IPS-15b (cell line): ENCODE results near the gene C5orf22.
"Not testable (repeated sequence)": the region's sequence is repeated elsewhere in the genome, so short reads cannot be mapped to it uniquely, and the experiment has no call there.

Experiments
- H3K27me3 ChIP-seq: one replicate; pipeline ENCODE4 v1.6.1; 2013; ENCODE audit warnings: low read length; ENCODE audit not compliant: control insufficient read depth, insufficient read depth
- H3K36me3 ChIP-seq: one replicate; pipeline ENCODE4 v1.6.1; 2013; ENCODE audit warnings: low read length; ENCODE audit not compliant: control insufficient read depth, insufficient read depth
- H3K4me1 ChIP-seq: one replicate; pipeline ENCODE4 v1.6.1; 2013; ENCODE audit warnings: mild to moderate bottlenecking, low read length; ENCODE audit not compliant: control insufficient read depth, insufficient read depth
- H3K4me3 ChIP-seq: one replicate; pipeline ENCODE4 v1.5.1; 2013; ENCODE audit warnings: low read depth, low read length
- H3K9ac ChIP-seq: one replicate; pipeline ENCODE4 v1.6.1; 2013; ENCODE audit warnings: low read depth, mild to moderate bottlenecking, low read length
- H3K9me3 ChIP-seq: one replicate; pipeline ENCODE4 v1.6.1; 2013; ENCODE audit warnings: mild to moderate bottlenecking, low read length; ENCODE audit not compliant: control insufficient read depth, insufficient read depth

C5orf22 gene

GRCh38 chr5:31583129-31583528 lies 51.0 kb downstream of the C5orf22 start:
- Histone ChIP-seq H3K9me3 (no peaks in the 10 kb centered on the region), H3K27me3 (no peaks in the 10 kb centered on the region), H3K4me1 (no peaks in the 10 kb centered on the region), H3K9ac (no peak overlapping the region), H3K4me3 (no peak overlapping the region), H3K36me3 (no peaks in the 10 kb centered on the region)

GRCh38 chr5:31585166-31585894 lies 53.2 kb downstream of the C5orf22 start:
- H3K4me3 ChIP-seq = no peak overlapping the region
- H3K4me1 ChIP-seq = no peaks in the 10 kb centered on the region
- peaks cover 4% of the 10 kb centered on the region for H3K9me3 ChIP-seq
- no peaks in the 10 kb centered on the region for H3K27me3 ChIP-seq
- no peaks in the 10 kb centered on the region for H3K36me3 ChIP-seq
- no peak overlapping the region for H3K9ac ChIP-seq

- H3K27me3 ChIP-seq = no peaks in the 10 kb centered on the region
- H3K4me1 ChIP-seq = no peaks in the 10 kb centered on the region
- no peak overlapping the region for H3K4me3 ChIP-seq
Observed at GRCh38 chr5:31585895-31586270, 53.8 kb downstream of the C5orf22 start.

GRCh38 chr5:31587546-31587945 lies 55.4 kb downstream of the C5orf22 start:
- no peaks in the 10 kb centered on the region for H3K36me3 ChIP-seq
- no peaks in the 10 kb centered on the region for H3K27me3 ChIP-seq
- H3K4me3 ChIP-seq = no peak overlapping the region
- H3K9ac ChIP-seq = no peak overlapping the region
- peaks cover 4% of the 10 kb centered on the region for H3K9me3 ChIP-seq
- H3K4me1 ChIP-seq = no peaks in the 10 kb centered on the region

More at GRCh38 chr5:31585895-31586270, 53.8 kb downstream of the C5orf22 start:
- Histone ChIP-seq H3K9ac (no peak overlapping the region), H3K9me3 (peaks cover 4% of the 10 kb centered on the region), H3K36me3 (no peaks in the 10 kb centered on the region)

- no peak overlapping the region for H3K4me3 ChIP-seq
- H3K36me3 ChIP-seq = no peaks in the 10 kb centered on the region
- H3K27me3 ChIP-seq = no peaks in the 10 kb centered on the region
- no peak overlapping the region for H3K9ac ChIP-seq
- peaks cover 2% of the 10 kb centered on the region for H3K9me3 ChIP-seq
- no peaks in the 10 kb centered on the region for H3K4me1 ChIP-seq
Observed at GRCh38 chr5:31593665-31594064, 61.6 kb downstream of the C5orf22 start.

GRCh38 chr5:31596354-31596753 lies 64.3 kb downstream of the C5orf22 start:
- Histone ChIP-seq H3K36me3 (no peaks in the 10 kb centered on the region), H3K9me3 (no peaks in the 10 kb centered on the region), H3K27me3 (no peaks in the 10 kb centered on the region), H3K4me1 (no peaks in the 10 kb centered on the region), H3K4me3 (no peak overlapping the region), H3K9ac (no peak overlapping the region)

GRCh38 chr5:31598640-31599611 lies 66.8 kb downstream of the C5orf22 start:
- Histone ChIP-seq H3K36me3 (no peaks in the 10 kb centered on the region), H3K9me3 (no peaks in the 10 kb centered on the region), H3K4me1 (no peaks in the 10 kb centered on the region), H3K27me3 (no peaks in the 10 kb centered on the region), H3K4me3 (no peak overlapping the region), H3K9ac (no peak overlapping the region)

- not testable (repeated sequence) for H3K4me3 ChIP-seq, H3K9me3 ChIP-seq, H3K9ac ChIP-seq, H3K4me1 ChIP-seq, H3K27me3 ChIP-seq, H3K36me3 ChIP-seq
Observed at GRCh38 chr5:31602305-31602704, 70.2 kb downstream of the C5orf22 start.

- Histone ChIP-seq H3K9me3 (no peaks in the 10 kb centered on the region), H3K27me3 (no peaks in the 10 kb centered on the region), H3K4me1 (no peaks in the 10 kb centered on the region), H3K9ac (no peak overlapping the region), H3K4me3 (no peak overlapping the region), H3K36me3 (no peaks in the 10 kb centered on the region)
Observed at GRCh38 chr5:31604240-31604639, 72.1 kb downstream of the C5orf22 start.

GRCh38 chr5:31604644-31605043 lies 72.5 kb downstream of the C5orf22 start:
- Histone ChIP-seq H3K4me3 (no peak overlapping the region), H3K27me3 (no peaks in the 10 kb centered on the region), H3K9me3 (no peaks in the 10 kb centered on the region), H3K9ac (no peak overlapping the region), H3K36me3 (no peaks in the 10 kb centered on the region), H3K4me1 (no peaks in the 10 kb centered on the region)
